LNCaP clone FGC (cell line): ENCODE measurements around the gene LIMCH1.

Experiments used
- DNase-seq: peaks from one replicate; pipeline ENCODE4 v3.0.0-alpha.2; 2011; ENCODE audit warnings: low read depth
- H3K4me3 ChIP-seq: 2 replicates; pipeline ENCODE4 v1.5.1; 2011; ENCODE audit warnings: mild to moderate bottlenecking, low read depth, low read length, control low read depth
- CTCF ChIP-seq: IDR thresholded peaks from 2 replicates; pipeline ENCODE4 v1.5.1; 2012; ENCODE audit warnings: mild to moderate bottlenecking; ENCODE audit not compliant: control insufficient read depth, insufficient read depth; ENCODE audit errors: extremely low read depth

LIMCH1 gene

GRCh38 chr4:41546638-41547037 lies 8.7 kb downstream of the LIMCH1 start:
- H3K4me3 ChIP-seq, result no peak overlapping the region
- no peak for TF ChIP-seq CTCF
- no peak for DNase-seq

DNA sequence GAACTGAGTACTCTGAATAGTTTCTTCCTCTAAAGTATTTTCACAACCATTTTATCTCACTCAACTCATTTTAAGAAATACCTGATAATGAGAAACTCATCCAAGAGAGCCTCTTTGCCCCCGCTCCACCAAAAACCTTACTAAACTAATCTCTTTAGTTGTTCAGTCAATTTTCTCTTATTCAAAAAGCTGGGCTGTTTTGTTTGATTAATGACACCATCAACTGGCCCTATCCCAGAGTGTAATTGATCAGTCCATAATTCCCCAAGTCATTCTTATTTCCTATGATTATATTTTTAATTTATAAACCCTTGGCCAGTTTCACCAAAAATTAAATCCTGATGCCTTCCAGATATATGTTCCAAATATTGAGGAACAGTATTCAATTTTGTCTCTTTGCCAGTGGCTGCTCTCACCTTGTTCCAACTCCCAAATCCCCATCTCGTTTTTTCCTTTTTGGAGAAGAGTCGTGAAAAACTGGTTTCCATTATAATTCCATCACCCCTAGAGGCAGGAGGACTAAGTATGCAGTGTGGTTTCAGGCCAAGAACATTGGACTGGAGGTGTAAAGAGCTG lies 10.4 kb downstream of the LIMCH1 start:
- no peak for TF ChIP-seq CTCF
- H3K4me3 ChIP-seq, result no peak overlapping the region
- DNase-seq, result no peak

- TF ChIP-seq CTCF, result no peak
- DNase-seq, result no peak
- no peak overlapping the region for H3K4me3 ChIP-seq
Observed at GRCh38 chr4:41549478-41549877, 11.5 kb downstream of the LIMCH1 start.

GRCh38 chr4:41550308-41550707 lies 12.4 kb downstream of the LIMCH1 start:
- no peak overlapping the region for H3K4me3 ChIP-seq
- no peak for TF ChIP-seq CTCF
- peak; percentile 85 for DNase-seq

DNA sequence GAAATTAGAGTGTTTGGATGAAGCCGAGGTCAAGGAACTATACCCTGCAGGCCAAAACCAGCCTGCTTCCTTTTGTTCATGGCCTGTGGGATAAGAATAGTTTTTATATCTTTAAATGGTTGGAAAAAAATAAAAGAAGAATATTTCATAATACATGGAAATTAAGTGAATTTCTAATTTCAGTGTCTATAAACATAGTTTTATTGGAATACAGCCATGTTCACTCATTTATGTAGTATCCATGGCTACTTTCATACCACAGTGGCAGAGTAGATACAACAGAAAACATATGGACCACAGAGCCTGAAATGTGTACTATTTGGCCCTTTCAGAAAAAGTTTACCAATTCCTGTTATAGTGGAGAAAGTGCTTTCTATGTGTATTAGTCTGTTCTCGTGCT lies 13.6 kb downstream of the LIMCH1 start:
- DNase-seq, result no peak
- TF ChIP-seq CTCF, result no peak
- no peak overlapping the region for H3K4me3 ChIP-seq

GRCh38 chr4:41554905-41555304 lies 16.9 kb downstream of the LIMCH1 start:
- H3K4me3 ChIP-seq, result no peak overlapping the region
- no peak for TF ChIP-seq CTCF
- no peak for DNase-seq

- no peak overlapping the region for H3K4me3 ChIP-seq
- no peak for TF ChIP-seq CTCF
- DNase-seq, result no peak
Observed at GRCh38 chr4:41556526-41556925, 18.6 kb downstream of the LIMCH1 start.
